Upper lobe of left lung (tissue), 6 donors: ENCODE data around the gene LMCD1. TPM values are rescaled to one million over a fixed set of nuclear protein-coding genes. Genes with fewer than 3 reads are reported as not detected.

Experiments used
- ATAC-seq, 2 donors: fragments of 200-7000 bp; cut with Tn5 transposase; one replicate each; pipeline ENCODE4 v1.9.1; 2022; ENCODE audit warnings: mild to moderate bottlenecking in 2 of 2, moderate library complexity in 2 of 2; ENCODE audit not compliant: low FRiP score in 2 of 2
- DNase-seq, 2 donors: peaks; one replicate each; pipeline ENCODE4 v3.0.0-alpha.2; 2019 to 2020
- H3K27ac ChIP-seq, 4 donors: fragments of 200-600 bp; sonication (generic); one replicate each; pipeline ENCODE4 v1.5.1; 2016 to 2019
- H3K27me3 ChIP-seq, 4 donors: fragments of 200-600 bp; sonication (generic); one replicate each; pipeline ENCODE4 v1.5.1; 2017 to 2019
- H3K36me3 ChIP-seq, 4 donors: fragments of 200-600 bp; sonication (generic); one replicate each; pipeline ENCODE4 v1.5.1; 2016 to 2019
- H3K4me1 ChIP-seq, 4 donors: fragments of 200-600 bp; sonication (generic); one replicate each; pipeline ENCODE4 v1.5.1; 2018 to 2019
- H3K4me3 ChIP-seq, 4 donors: fragments of 200-600 bp; sonication (generic); one replicate each; pipeline ENCODE4 v1.5.1; 2017 to 2019; ENCODE audit warnings: mild to moderate bottlenecking in 2 of 4, moderate library complexity in 1 of 4
- H3K9me3 ChIP-seq, 4 donors: fragments of 200-600 bp; sonication (generic); one replicate each; pipeline ENCODE4 v1.5.1; 2018 to 2019
- EP300 ChIP-seq, 4 donors: sonication (generic); formaldehyde crosslinking; IDR thresholded peaks; one replicate each; pipeline ENCODE4 v1.5.1; 2017; ENCODE audit warnings: antibody characterized with exemption in 4 of 4, control low read depth in 2 of 4
- POLR2A ChIP-seq, 4 donors: fragments of 450-650 bp; IDR thresholded peaks; one replicate each; pipeline ENCODE4 v1.5.1; 2016 to 2017; ENCODE audit warnings: antibody characterized with exemption in 4 of 4, mild to moderate bottlenecking in 2 of 4
- POLR2AphosphoS5 ChIP-seq, 2 donors: sonication (generic); formaldehyde crosslinking; IDR thresholded peaks; one replicate each; pipeline ENCODE4 v1.5.1; 2017; ENCODE audit warnings: antibody characterized with exemption in 2 of 2
- WGBS, 2 donors: methylation state at CpG; one replicate each; pipeline ENCODE4 v1.1.5; 2017 to 2018; 5-methylcytosine and 5-hydroxymethylcytosine counted together
- total RNA-seq, 6 donors: library from RNA; depleted of rRNA in 4 of 6; stranded (reverse); fragments of >200 nt in 4 of 6; gene quantifications; one replicate each; pipeline versions ENCODE4 v1.1.0 to v1.2.1, GENCODE V29; 2016 to 2021
- TF ChIP-seq, protein P1 (sequence below), 6 experiments: fragments of 450-650 bp in 4 of 6; fragments of 200-600 bp in 2 of 6; sonication (generic) in 2 of 6; IDR thresholded peaks; one replicate each; pipeline ENCODE4 v1.5.1; 2016 to 2019; ENCODE audit warnings: antibody characterized with exemption in 6 of 6
- donor health status: DM: no; HTN: no; CAD: no; lungs with moderate emphysema.
- donor health status: DM: no; HTN: yes; CAD: no; lungs with severe emphysema.

LMCD1 gene
- total RNA-seq, 6 donors from 2014 or later = 47.4 to 269 (median 118) TPM

DNA sequence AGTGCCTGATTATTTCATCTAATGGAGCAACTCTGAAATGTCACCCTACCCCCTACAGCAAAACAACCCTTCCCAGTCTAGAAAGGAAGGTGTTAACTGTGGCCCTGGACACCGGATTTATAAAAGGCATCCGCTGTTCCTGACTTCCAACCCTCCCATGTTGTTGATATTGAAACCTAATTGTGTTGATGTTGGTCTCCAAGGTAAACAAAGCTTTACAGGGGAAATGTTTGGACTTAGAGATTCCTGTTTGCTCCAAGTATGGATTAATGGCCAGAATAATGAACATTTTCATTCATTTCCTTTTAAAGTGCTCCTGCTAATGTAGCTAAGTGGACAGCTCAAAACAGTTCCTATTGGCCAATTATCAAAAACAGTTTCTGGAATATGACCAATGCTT lies 19.4 kb upstream of the LMCD1 start:
- H3K27me3 ChIP-seq = no peaks in the 10 kb centered on the region
- H3K4me1 ChIP-seq = peaks cover 12 to 27% (median 26%) of the 10 kb centered on the region in 4 donors
- H3K36me3 ChIP-seq = no peaks in the 10 kb centered on the region
- no peak for DNase-seq
- peak overlapping the region; percentile 68 to 93 (median 75) for H3K27ac ChIP-seq
- H3K4me3 ChIP-seq = no peak overlapping the region
- ATAC-seq = peak in 1 of 2 donors; percentile 13
- no peaks in the 10 kb centered on the region for H3K9me3 ChIP-seq
- peak in 1 of 4 donors; percentile 53 for TF ChIP-seq EP300 (IDR thresholded peaks at IDR 0.05)
- no peak for TF ChIP-seq POLR2A (IDR thresholded peaks at IDR 0.05)
- 40 to 42% methylated on average over 2 of the region's 2 CpGs for WGBS, 2 donors

DNA sequence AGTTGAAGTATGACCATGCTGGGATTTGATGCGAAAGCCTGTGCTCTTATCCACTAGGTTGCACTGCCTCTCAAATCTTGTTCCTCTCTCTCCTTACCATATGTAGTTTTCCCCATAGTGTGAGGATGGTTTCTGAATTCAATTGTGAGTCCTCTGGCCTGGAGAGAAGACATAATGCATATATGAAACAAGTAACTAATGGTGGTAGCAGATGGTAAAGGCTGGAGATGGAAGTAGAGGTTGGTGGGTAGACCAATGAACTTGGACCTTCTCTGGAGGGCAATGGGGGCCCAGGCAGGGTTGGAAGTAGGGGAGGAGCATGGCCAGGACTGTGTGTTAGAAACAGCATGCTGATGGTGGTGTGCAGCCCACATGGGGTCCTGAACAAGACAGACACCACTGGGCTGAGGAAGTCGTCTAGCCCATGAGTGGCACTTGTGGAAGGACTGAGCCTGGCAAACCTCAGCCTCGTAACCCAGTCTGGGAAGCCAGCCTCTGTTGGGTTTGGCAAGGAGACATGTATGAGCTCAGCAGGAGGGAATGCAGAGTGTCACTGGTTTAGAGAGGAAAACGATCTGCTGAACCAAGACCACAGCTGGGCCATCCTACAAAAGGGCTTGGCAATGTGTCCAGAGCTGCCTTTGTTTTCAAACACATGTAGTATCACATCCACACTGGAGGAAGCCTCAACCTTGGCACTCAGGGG lies 18.5 kb upstream of the LMCD1 start:
- no peaks in the 10 kb centered on the region for H3K9me3 ChIP-seq
- ATAC-seq (peak; percentile 82 to 91), DNase-seq (peak in 1 of 2 donors; percentile 44)
- H3K4me1 ChIP-seq = peaks cover 12 to 27% (median 26%) of the 10 kb centered on the region in 4 donors
- no peaks in the 10 kb centered on the region for H3K36me3 ChIP-seq
- 38 to 40% methylated on average over 4 of the region's 4 CpGs for WGBS, 2 donors
- peak overlapping the region; percentile 68 to 93 (median 75) for H3K27ac ChIP-seq
- no peaks in the 10 kb centered on the region for H3K27me3 ChIP-seq
- H3K4me3 ChIP-seq = no peak overlapping the region
- peak; percentile 53 to 59 for TF ChIP-seq POLR2AphosphoS5 (IDR thresholded peaks at IDR 0.05)
- peak in 1 of 4 donors; percentile 23 for TF ChIP-seq EP300 (IDR thresholded peaks at IDR 0.05)
- no peak for TF ChIP-seq POLR2A (IDR thresholded peaks at IDR 0.05)

DNA sequence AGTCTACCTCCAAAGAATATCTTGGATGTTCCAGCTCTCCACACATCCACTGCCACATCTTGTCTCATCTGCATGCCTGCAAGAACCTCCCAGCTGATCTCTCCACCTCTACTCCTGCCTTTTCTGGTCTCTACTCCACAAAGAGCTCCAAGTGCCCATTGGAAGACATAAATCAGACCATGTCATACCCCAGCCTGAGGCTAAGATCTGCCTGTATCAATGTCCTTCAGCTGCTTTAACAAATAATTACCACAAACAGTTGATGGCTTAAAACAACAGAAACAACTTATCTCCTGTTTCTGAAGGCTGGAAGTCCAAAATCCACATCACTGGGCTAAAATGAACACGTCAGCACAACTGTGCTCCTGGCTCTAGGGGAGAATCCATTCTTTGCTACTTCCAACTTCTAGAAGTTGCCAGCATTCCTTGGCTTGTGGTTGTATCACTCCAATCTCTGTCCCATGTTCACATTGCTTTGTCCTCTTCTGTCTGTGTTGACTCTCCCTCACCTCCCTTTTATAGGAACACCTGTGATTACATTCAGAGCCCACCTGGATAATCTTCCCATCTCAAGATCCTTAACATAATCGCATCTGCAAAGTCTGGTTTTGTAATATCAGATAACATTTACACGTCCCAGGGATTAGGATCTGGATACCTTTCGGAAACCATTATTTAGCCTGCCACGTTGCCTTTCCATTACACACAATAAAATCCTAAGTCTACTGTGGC lies 17.0 kb upstream of the LMCD1 start:
- Histone ChIP-seq H3K4me1 (peaks cover 12 to 32% (median 26%) of the 10 kb centered on the region in 4 donors), H3K27ac (peak overlapping the region in 2 of 4 donors; percentile 76 to 93), H3K9me3 (no peaks in the 10 kb centered on the region), H3K36me3 (no peaks in the 10 kb centered on the region), H3K27me3 (no peaks in the 10 kb centered on the region), H3K4me3 (no peak overlapping the region)
- ATAC-seq = no peak
- TF ChIP-seq, protein P1, sequence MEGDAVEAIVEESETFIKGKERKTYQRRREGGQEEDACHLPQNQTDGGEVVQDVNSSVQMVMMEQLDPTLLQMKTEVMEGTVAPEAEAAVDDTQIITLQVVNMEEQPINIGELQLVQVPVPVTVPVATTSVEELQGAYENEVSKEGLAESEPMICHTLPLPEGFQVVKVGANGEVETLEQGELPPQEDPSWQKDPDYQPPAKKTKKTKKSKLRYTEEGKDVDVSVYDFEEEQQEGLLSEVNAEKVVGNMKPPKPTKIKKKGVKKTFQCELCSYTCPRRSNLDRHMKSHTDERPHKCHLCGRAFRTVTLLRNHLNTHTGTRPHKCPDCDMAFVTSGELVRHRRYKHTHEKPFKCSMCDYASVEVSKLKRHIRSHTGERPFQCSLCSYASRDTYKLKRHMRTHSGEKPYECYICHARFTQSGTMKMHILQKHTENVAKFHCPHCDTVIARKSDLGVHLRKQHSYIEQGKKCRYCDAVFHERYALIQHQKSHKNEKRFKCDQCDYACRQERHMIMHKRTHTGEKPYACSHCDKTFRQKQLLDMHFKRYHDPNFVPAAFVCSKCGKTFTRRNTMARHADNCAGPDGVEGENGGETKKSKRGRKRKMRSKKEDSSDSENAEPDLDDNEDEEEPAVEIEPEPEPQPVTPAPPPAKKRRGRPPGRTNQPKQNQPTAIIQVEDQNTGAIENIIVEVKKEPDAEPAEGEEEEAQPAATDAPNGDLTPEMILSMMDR (IDR thresholded peaks at IDR 0.05) = no peak
- TF ChIP-seq POLR2A (IDR thresholded peaks at IDR 0.05) (no peak), POLR2AphosphoS5 (IDR thresholded peaks at IDR 0.05) (no peak), EP300 (IDR thresholded peaks at IDR 0.05) (no peak)
- WGBS, 2 donors = 94 to 98% methylated on average over 5 of the region's 5 CpGs
- DNase-seq = no peak

DNA sequence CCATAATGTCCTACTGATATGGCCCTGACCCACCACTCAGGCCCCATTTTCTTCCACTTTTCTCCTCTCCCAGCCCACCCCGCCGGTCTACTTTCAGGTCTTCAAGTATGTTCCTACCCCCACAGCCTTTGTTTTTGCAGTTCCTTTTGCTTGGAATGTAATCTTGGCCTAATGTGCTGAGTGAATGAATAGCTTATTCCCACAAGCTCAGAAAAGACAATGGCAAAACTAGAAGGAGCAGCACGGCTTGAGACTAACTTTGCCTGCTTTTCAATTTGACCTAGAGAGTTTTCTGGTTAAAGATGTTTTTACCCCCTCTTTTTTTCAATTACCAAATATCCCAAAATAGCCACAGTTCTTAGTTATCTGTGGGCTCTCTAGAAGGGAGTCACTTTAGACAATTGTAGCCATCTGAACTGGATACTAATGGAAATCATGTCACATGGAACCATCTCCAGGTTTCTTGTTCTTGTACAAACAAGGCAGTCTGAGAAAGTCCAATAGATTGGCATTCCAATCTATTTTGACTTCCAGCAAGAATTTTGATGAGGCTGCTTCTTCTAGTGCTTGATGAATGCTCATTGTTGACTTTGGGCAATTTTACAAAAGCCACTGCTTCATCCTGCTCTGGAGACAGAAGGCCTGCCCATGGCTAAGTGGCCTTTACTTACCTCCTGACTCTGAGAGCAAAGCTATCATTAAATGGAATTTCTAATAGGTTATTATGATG lies 16.3 kb upstream of the LMCD1 start:
- TF ChIP-seq POLR2AphosphoS5 (IDR thresholded peaks at IDR 0.05) (no peak), EP300 (IDR thresholded peaks at IDR 0.05) (no peak), POLR2A (IDR thresholded peaks at IDR 0.05) (no peak)
- TF ChIP-seq, protein P1 (IDR thresholded peaks at IDR 0.05) = no peak
- 81 to 86% methylated on average over 3 of the region's 3 CpGs for WGBS, 2 donors
- peak overlapping the region in 2 of 4 donors; percentile 3 to 93 for H3K27ac ChIP-seq

DNA sequence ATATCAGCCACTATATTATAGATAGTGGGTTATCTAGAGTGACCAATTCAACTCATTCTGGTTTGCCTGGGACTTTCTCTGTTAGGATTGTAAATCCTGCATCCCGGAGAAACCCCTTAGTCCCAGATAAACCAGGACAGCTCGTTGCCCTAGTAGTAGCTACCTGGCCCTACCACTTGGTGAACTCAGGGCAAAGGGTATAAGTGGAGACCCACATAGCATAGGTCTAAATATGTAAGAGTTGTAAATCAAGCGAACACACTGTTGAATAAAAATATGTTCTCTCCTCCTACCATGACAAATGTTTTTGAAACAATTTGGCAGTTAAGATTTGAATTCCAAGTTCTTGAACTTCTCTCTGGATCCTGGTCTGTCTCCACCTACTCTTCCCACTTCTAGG lies 15.7 kb upstream of the LMCD1 start:
- no peak for DNase-seq
- H3K27me3 ChIP-seq = no peaks in the 10 kb centered on the region
- H3K9me3 ChIP-seq = no peaks in the 10 kb centered on the region
- no peak overlapping the region for H3K4me3 ChIP-seq
- no peak for ATAC-seq
- TF ChIP-seq POLR2AphosphoS5 (IDR thresholded peaks at IDR 0.05) (no peak), EP300 (IDR thresholded peaks at IDR 0.05) (no peak), POLR2A (IDR thresholded peaks at IDR 0.05) (no peak)
- TF ChIP-seq, protein P1 (IDR thresholded peaks at IDR 0.05) = no peak
- peaks cover 21 to 45% (median 31%) of the 10 kb centered on the region in 4 donors for H3K4me1 ChIP-seq
- H3K27ac ChIP-seq = peak overlapping the region in 1 of 4 donors; percentile 93
- 54 to 77% methylated on average over 3 of the region's 3 CpGs for WGBS, 2 donors
- H3K36me3 ChIP-seq = no peaks in the 10 kb centered on the region

More for the DNA sequence above, 16.3 kb upstream of the LMCD1 start:
- Histone ChIP-seq H3K27me3 (no peaks in the 10 kb centered on the region), H3K4me1 (peaks cover 18 to 39% (median 27%) of the 10 kb centered on the region in 4 donors), H3K4me3 (no peak overlapping the region), H3K36me3 (no peaks in the 10 kb centered on the region), H3K9me3 (no peaks in the 10 kb centered on the region)
- DNase-seq (no peak), ATAC-seq (no peak)
